ENCODE measurements around the gene RIPPLY2. TPM values are rescaled to one million over a fixed set of nuclear protein-coding genes. Genes with fewer than 3 reads are reported as not detected.

The RIPPLY2 gene
- total and polyA plus RNA-seq, 2 donors (not counting 3 experiments of a cell fraction or from before 2014, with no cell fraction given): 0.25 to 0.53 TPM

- Histone ChIP-seq H3K9ac (replicated peaks; ENCODE audit: extremely low read depth, insufficient read depth, low read length) (no peak overlapping the region), H4K20me1 (replicated peaks; ENCODE audit: control insufficient read depth, extremely low read depth, insufficient read depth, low read length) (no peaks in the 10 kb centered on the region), H3K9me3 (replicated peaks; ENCODE audit: control insufficient read depth, insufficient read depth, low read length) (no peaks in the 10 kb centered on the region), H3K4me3 (replicated peaks in 1 of 3; ENCODE audit: insufficient read depth in 1 of 3, low read depth in 1 of 3, low read length in 3 of 3) (no peak overlapping the region), H3K79me2 (ENCODE audit: control insufficient read depth, insufficient read depth, low read length) (no peaks in the 10 kb centered on the region), H3K36me3 (ENCODE audit: control insufficient read depth in 2 of 2, extremely low read depth in 1 of 2, insufficient read depth in 2 of 2, low read length in 2 of 2) (no peaks in the 10 kb centered on the region), H3K4me1 (ENCODE audit: control insufficient read depth, extremely low read depth, insufficient read depth, low read length) (no peaks in the 10 kb centered on the region), H3K27ac (ENCODE audit: insufficient read depth, low read depth, low read length) (no peak overlapping the region), H3K9me1 (replicated peaks; ENCODE audit: control insufficient read depth, extremely low read depth, insufficient read depth, low read length) (no peaks in the 10 kb centered on the region), H3K4me2 (ENCODE audit: insufficient read depth, low read length) (no peak overlapping the region), H2AFZ (ENCODE audit: low read depth, low read length) (no peak overlapping the region), H3K27me3 (ENCODE audit: control insufficient read depth in 2 of 2, insufficient read depth in 2 of 2, low read length in 2 of 2) (peaks cover 8 to 9% of the 10 kb centered on the region in 2 experiments)
- CTCF ChIA-PET: interaction anchor here (0.8 to 1.5 kb wide), 6 partner anchors 8 to 232 kb away, joined by 3 to 4 read pairs (median 3); partner anchors contain the start of gene CYB5R4
- POLR2A ChIA-PET: no interaction called here
- no TSS peak for BruUV-seq (replicated peaks)
- TF ChIP-seq MAX (IDR thresholded peaks at IDR 0.05; ENCODE audit: insufficient read depth, insufficient read length) (no peak), FOS (IDR thresholded peaks at IDR 0.05; ENCODE audit: borderline replicate concordance, insufficient read depth, low read length) (no peak), EZH2 (IDR thresholded peaks at IDR 0.05; ENCODE audit: borderline replicate concordance, low read depth, low read length, severe bottlenecking) (no peak), POLR2AphosphoS5 (IDR thresholded peaks at IDR 0.05; ENCODE audit: insufficient read depth, low read depth, low read length) (no peak), CTCF (IDR thresholded peaks at IDR 0.05; ENCODE audit: extremely low read depth in 1 of 2, insufficient read depth in 1 of 2, low read depth in 1 of 2, low read length in 2 of 2) (no peak), GATA2 (IDR thresholded peaks at IDR 0.05; ENCODE audit: insufficient read depth, insufficient read length, low read depth, low read length) (no peak), MYC (IDR thresholded peaks at IDR 0.05; ENCODE audit: low read depth, low read length) (no peak), POLR2A (IDR thresholded peaks at IDR 0.05; ENCODE audit: low read depth, low read length) (no peak), JUN (IDR thresholded peaks at IDR 0.05; ENCODE audit: borderline replicate concordance, insufficient read depth, insufficient read length, low read depth) (no peak)
- dilution Hi-C loops (cut with MboI; ENCODE audit: extremely low pct_ligation_motif_present, low sequenced_read_pairs) (no loop called here), intact Hi-C loops (cut with micrococcal nuclease) (no loop called here)
- no peak for FAIRE-seq
- DNase-seq (ENCODE audit: low read depth, low spot score): no peak
These were observed 6.0 kb upstream of the RIPPLY2 start for GRCh38 chr6:83847179-83847578.
